ENCODE results near the gene RFT1.

RFT1 gene

GRCh38 chr3:53122933-53123305 is 7.3 kb downstream of the RFT1 start:
- DNase-seq (ENCODE audit: low read depth): no peak

- DNase-seq (ENCODE audit: low read depth): no peak
Measured at GRCh38 chr3:53122255-53122932, 7.8 kb downstream of the RFT1 start.

GRCh38 chr3:53120336-53120735 is 9.9 kb downstream of the RFT1 start:
- no peak for DNase-seq (ENCODE audit: low read depth)

GRCh38 chr3:53116956-53117355 is 13.3 kb downstream of the RFT1 start:
- no peak for DNase-seq (ENCODE audit: low read depth)

- no peak for DNase-seq (ENCODE audit: low read depth)
Measured at GRCh38 chr3:53114412-53115074, 15.7 kb downstream of the RFT1 start.

- peak; percentile 54 for DNase-seq (ENCODE audit: low read depth)
Measured at GRCh38 chr3:53114011-53114400, 16.2 kb downstream of the RFT1 start.

GRCh38 chr3:53113293-53114010 is 16.8 kb downstream of the RFT1 start:
- no peak for DNase-seq (ENCODE audit: low read depth)

- DNase-seq (ENCODE audit: low read depth): no peak
Measured at GRCh38 chr3:53111822-53112221, 18.4 kb downstream of the RFT1 start.

GRCh38 chr3:53109891-53110771 is 20.1 kb downstream of the RFT1 start:
- no peak for DNase-seq (ENCODE audit: low read depth)

GRCh38 chr3:53109190-53109589 is 21.0 kb downstream of the RFT1 start:
- no peak for DNase-seq (ENCODE audit: low read depth)

- DNase-seq (ENCODE audit: low read depth): no peak
Measured at GRCh38 chr3:53104762-53105161, 25.5 kb downstream of the RFT1 start.

GRCh38 chr3:53103397-53104296 is 26.6 kb downstream of the RFT1 start:
- DNase-seq (ENCODE audit: low read depth): no peak

GRCh38 chr3:53102601-53103147 is 27.6 kb downstream of the RFT1 start:
- no peak for DNase-seq (ENCODE audit: low read depth)

GRCh38 chr3:53101956-53102355 is 28.3 kb downstream of the RFT1 start:
- no peak for DNase-seq (ENCODE audit: low read depth)

- DNase-seq (ENCODE audit: low read depth): no peak
Measured at GRCh38 chr3:53100818-53101466, 29.3 kb downstream of the RFT1 start.

GRCh38 chr3:53097887-53098286 is 32.3 kb downstream of the RFT1 start:
- DNase-seq (ENCODE audit: low read depth): no peak

GRCh38 chr3:53092942-53093341 is 37.3 kb downstream of the RFT1 start:
- no peak for DNase-seq (ENCODE audit: low read depth)

- no peak for DNase-seq (ENCODE audit: low read depth)
Measured at GRCh38 chr3:53092216-53092615, 38.0 kb downstream of the RFT1 start.

GRCh38 chr3:53091011-53091410 is 39.2 kb downstream of the RFT1 start:
- no peak for DNase-seq (ENCODE audit: low read depth)

- DNase-seq (ENCODE audit: low read depth): no peak
Measured at GRCh38 chr3:53089511-53089910, 40.7 kb downstream of the RFT1 start.

All from T-helper 22 cell (primary cell).